ENCODE measurements around the gene GALK1. TPM values are rescaled to one million over a fixed set of nuclear protein-coding genes. Genes with fewer than 3 reads are reported as not detected.

The GALK1 gene
- total RNA-seq, 1 donor from 2014 or later: 30.3 TPM

GRCh38 chr17:75734674-75735294 lies 30.2 kb downstream of the GALK1 start:
- no peak for DNase-seq (ENCODE audit: extremely low spot score, unreplicated experiment)
- H3K9me3 Mint-ChIP-seq (ENCODE audit: unreplicated experiment): no peaks in the 10 kb centered on the region
- H3K27me3 Mint-ChIP-seq (ENCODE audit: unreplicated experiment): no peaks in the 10 kb centered on the region
- H3K4me3 Mint-ChIP-seq (ENCODE audit: unreplicated experiment): no peak overlapping the region
- peaks cover 58% of the 10 kb centered on the region for H3K36me3 Mint-ChIP-seq (ENCODE audit: unreplicated experiment)
- H3K4me1 Mint-ChIP-seq (ENCODE audit: unreplicated experiment): peaks cover 8% of the 10 kb centered on the region
- TF ChIP-seq CTCF (IDR thresholded peaks at IDR 0.05): no peak
- peak overlapping the region; percentile 75 for H3K27ac Mint-ChIP-seq (ENCODE audit: unreplicated experiment)

- no peak for DNase-seq (ENCODE audit: extremely low spot score, unreplicated experiment)
- H3K36me3 Mint-ChIP-seq (ENCODE audit: unreplicated experiment): peaks cover 60% of the 10 kb centered on the region
- H3K4me3 Mint-ChIP-seq (ENCODE audit: unreplicated experiment): no peak overlapping the region
- TF ChIP-seq CTCF (IDR thresholded peaks at IDR 0.05): no peak
- H3K27me3 Mint-ChIP-seq (ENCODE audit: unreplicated experiment): no peaks in the 10 kb centered on the region
- H3K27ac Mint-ChIP-seq (ENCODE audit: unreplicated experiment): no peak overlapping the region
- H3K9me3 Mint-ChIP-seq (ENCODE audit: unreplicated experiment): no peaks in the 10 kb centered on the region
- H3K4me1 Mint-ChIP-seq (ENCODE audit: unreplicated experiment): peaks cover 8% of the 10 kb centered on the region
Observed at GRCh38 chr17:75733471-75733870, 31.5 kb downstream of the GALK1 start.

- no peak for DNase-seq (ENCODE audit: extremely low spot score, unreplicated experiment)
- no peaks in the 10 kb centered on the region for H3K27me3 Mint-ChIP-seq (ENCODE audit: unreplicated experiment)
- peaks cover 64% of the 10 kb centered on the region for H3K36me3 Mint-ChIP-seq (ENCODE audit: unreplicated experiment)
- no peaks in the 10 kb centered on the region for H3K9me3 Mint-ChIP-seq (ENCODE audit: unreplicated experiment)
- H3K27ac Mint-ChIP-seq (ENCODE audit: unreplicated experiment): no peak overlapping the region
- TF ChIP-seq CTCF (IDR thresholded peaks at IDR 0.05): no peak
- no peak overlapping the region for H3K4me3 Mint-ChIP-seq (ENCODE audit: unreplicated experiment)
- H3K4me1 Mint-ChIP-seq (ENCODE audit: unreplicated experiment): peaks cover 8% of the 10 kb centered on the region
Observed at GRCh38 chr17:75731716-75732498, 33.1 kb downstream of the GALK1 start.

DNA sequence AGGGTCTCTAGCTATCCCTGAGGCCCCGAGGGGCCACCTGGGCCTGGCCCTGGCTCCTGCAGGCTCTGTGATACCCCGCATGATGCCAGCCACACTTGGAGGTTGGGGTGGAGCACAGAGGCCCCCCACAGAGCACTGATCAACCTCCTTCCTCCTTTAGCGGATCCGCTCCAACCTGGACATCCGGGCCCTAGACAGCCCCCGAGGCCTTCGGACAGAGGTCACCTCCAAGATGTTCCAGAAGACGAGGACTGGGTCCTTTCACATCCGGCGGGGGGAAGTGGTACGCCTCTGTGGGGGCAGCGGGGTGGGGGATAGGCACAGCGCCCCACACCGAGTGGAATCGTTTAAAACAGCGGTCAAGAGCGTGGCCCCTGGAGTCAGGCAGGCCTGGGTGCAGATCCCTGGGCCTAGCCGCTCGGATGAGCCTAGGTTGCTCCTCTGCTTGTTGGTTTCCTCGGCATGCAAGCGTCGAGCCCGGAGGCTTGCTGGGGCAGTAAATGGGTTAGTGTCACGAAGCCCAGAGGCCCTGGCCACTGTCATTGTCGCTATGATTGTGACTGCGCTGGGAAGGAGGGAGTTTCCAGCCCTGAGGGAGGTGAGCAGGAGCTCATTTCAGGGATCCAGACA lies 33.8 kb downstream of the GALK1 start:
- no peak for TF ChIP-seq CTCF (IDR thresholded peaks at IDR 0.05)
- Mint-ChIP-seq H3K4me3 (ENCODE audit: unreplicated experiment) (no peak overlapping the region), H3K27ac (ENCODE audit: unreplicated experiment) (no peak overlapping the region), H3K4me1 (ENCODE audit: unreplicated experiment) (peaks cover 8% of the 10 kb centered on the region), H3K27me3 (ENCODE audit: unreplicated experiment) (no peaks in the 10 kb centered on the region), H3K9me3 (ENCODE audit: unreplicated experiment) (no peaks in the 10 kb centered on the region), H3K36me3 (ENCODE audit: unreplicated experiment) (peaks cover 57% of the 10 kb centered on the region)
- DNase-seq (ENCODE audit: extremely low spot score, unreplicated experiment): no peak

DNA sequence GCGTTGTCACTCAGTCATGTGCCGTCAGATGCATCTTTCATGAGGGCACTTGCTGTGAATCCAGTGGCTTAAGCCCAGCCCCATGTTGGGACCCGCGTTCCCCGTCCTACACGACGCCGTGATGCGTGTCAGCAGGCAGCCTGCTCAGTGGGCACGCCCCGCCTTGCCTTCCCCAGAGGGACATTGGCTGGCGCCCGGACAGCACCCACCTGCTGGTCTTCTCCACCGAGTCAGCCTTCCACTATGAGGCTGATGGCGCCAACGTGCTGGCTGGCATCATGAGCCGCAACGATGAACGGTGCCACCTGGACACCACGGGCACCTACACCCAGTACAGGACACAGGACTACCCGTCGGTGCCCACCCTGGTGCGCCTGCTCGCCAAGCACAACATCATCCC lies 34.9 kb downstream of the GALK1 start:
- H3K27ac Mint-ChIP-seq (ENCODE audit: unreplicated experiment): no peak overlapping the region
- no peak for DNase-seq (ENCODE audit: extremely low spot score, unreplicated experiment)
- H3K4me1 Mint-ChIP-seq (ENCODE audit: unreplicated experiment): peaks cover 8% of the 10 kb centered on the region
- no peaks in the 10 kb centered on the region for H3K27me3 Mint-ChIP-seq (ENCODE audit: unreplicated experiment)
- no peak for TF ChIP-seq CTCF (IDR thresholded peaks at IDR 0.05)
- no peaks in the 10 kb centered on the region for H3K9me3 Mint-ChIP-seq (ENCODE audit: unreplicated experiment)
- peaks cover 50% of the 10 kb centered on the region for H3K36me3 Mint-ChIP-seq (ENCODE audit: unreplicated experiment)
- H3K4me3 Mint-ChIP-seq (ENCODE audit: unreplicated experiment): no peak overlapping the region

Measured in osteocyte (in vitro differentiated cells).